ENCODE measurements around the gene TOR2A. TPM values are rescaled to one million over a fixed set of nuclear protein-coding genes. Genes with fewer than 3 reads are reported as not detected.

TOR2A gene
- total and polyA plus RNA-seq, 9 of the 15 experiments (the other 6 are each of a cell fraction or from before 2014, with no cell fraction given) = 0.80 to 25.9 (median 11.1) TPM

DNA sequence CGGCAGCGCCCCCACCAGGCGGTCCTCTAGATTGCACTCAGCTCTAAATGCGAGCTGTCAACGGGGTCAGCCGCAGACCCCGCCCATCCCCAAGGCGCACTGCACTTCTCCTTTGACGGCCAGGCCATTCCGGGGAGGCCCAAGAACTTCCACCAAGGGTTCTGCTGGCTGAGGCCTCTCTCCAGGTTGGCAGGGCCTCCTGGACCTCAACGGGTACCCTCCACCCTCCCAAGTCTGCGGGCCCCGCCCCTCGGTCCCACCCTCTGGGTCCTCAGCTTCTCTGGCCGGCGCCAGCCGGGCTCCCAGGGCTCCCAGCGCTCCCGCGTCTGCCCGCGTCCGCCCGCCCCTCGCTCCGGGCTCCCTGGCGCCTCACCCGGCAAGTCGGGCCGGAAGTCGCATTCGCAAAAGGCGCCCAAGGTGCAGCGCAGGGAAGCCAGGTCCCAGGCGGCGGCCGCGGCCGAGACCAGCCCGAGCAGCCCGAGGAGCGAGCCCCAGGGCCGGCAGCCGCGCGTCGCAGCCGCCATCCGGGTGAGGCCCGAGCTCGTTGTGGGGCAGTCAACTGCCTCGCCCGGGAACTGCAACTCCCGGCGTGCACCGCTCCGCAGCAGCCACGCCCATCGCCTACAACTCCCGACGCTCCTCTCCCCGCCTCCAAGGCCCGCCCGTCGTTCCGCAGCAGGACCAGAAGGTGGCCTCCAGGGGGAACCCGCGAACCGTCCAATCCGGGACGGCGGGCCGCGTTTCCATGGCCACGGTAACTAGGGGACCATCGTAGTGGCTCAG is at the start of gene TOR2A (continued):
- peak; percentile 68 for TF ChIP-seq L3MBTL2 (IDR thresholded peaks at IDR 0.05)
- no peak for TF ChIP-seq TFAM (CRISPR knock-in tag; conservative IDR thresholded peaks at IDR 0.05)
- peak; percentile 99 for TF ChIP-seq RFX1 (IDR thresholded peaks at IDR 0.05)
- peak; percentile 98 for TF ChIP-seq FOXJ2 (tag; IDR thresholded peaks at IDR 0.05)
- peak; percentile 80 for TF ChIP-seq MEIS2 (IDR thresholded peaks at IDR 0.05; ENCODE audit: partially characterized antibody)
- TF ChIP-seq, protein P1, sequence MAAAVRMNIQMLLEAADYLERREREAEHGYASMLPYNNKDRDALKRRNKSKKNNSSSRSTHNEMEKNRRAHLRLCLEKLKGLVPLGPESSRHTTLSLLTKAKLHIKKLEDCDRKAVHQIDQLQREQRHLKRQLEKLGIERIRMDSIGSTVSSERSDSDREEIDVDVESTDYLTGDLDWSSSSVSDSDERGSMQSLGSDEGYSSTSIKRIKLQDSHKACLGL (CRISPR knock-in tag; IDR thresholded peaks at IDR 0.05; ENCODE audit: borderline replicate concordance, poor library complexity, severe bottlenecking) = no peak
- TF ChIP-seq, protein P2, sequence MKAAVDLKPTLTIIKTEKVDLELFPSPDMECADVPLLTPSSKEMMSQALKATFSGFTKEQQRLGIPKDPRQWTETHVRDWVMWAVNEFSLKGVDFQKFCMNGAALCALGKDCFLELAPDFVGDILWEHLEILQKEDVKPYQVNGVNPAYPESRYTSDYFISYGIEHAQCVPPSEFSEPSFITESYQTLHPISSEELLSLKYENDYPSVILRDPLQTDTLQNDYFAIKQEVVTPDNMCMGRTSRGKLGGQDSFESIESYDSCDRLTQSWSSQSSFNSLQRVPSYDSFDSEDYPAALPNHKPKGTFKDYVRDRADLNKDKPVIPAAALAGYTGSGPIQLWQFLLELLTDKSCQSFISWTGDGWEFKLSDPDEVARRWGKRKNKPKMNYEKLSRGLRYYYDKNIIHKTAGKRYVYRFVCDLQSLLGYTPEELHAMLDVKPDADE (conservative IDR thresholded peaks at IDR 0.05; ENCODE audit: control insufficient read depth, low read depth, low read length) = peak; percentile 99
- TF ChIP-seq, protein P3, sequence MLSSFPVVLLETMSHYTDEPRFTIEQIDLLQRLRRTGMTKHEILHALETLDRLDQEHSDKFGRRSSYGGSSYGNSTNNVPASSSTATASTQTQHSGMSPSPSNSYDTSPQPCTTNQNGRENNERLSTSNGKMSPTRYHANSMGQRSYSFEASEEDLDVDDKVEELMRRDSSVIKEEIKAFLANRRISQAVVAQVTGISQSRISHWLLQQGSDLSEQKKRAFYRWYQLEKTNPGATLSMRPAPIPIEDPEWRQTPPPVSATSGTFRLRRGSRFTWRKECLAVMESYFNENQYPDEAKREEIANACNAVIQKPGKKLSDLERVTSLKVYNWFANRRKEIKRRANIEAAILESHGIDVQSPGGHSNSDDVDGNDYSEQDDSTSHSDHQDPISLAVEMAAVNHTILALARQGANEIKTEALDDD (IDR thresholded peaks at IDR 0.05) = no peak
- TF ChIP-seq HEY1 (CRISPR knock-in tag; IDR thresholded peaks at IDR 0.05; ENCODE audit: borderline replicate concordance) = no peak
- TF ChIP-seq FOXA1 (IDR thresholded peaks at IDR 0.05; ENCODE audit: borderline replicate concordance) = no peak
- TF ChIP-seq, protein P4, sequence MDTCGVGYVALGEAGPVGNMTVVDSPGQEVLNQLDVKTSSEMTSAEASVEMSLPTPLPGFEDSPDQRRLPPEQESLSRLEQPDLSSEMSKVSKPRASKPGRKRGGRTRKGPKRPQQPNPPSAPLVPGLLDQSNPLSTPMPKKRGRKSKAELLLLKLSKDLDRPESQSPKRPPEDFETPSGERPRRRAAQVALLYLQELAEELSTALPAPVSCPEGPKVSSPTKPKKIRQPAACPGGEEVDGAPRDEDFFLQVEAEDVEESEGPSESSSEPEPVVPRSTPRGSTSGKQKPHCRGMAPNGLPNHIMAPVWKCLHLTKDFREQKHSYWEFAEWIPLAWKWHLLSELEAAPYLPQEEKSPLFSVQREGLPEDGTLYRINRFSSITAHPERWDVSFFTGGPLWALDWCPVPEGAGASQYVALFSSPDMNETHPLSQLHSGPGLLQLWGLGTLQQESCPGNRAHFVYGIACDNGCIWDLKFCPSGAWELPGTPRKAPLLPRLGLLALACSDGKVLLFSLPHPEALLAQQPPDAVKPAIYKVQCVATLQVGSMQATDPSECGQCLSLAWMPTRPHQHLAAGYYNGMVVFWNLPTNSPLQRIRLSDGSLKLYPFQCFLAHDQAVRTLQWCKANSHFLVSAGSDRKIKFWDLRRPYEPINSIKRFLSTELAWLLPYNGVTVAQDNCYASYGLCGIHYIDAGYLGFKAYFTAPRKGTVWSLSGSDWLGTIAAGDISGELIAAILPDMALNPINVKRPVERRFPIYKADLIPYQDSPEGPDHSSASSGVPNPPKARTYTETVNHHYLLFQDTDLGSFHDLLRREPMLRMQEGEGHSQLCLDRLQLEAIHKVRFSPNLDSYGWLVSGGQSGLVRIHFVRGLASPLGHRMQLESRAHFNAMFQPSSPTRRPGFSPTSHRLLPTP (IDR thresholded peaks at IDR 0.05; ENCODE audit: borderline replicate concordance, extremely low read depth, insufficient read length) = no peak
- no peak for TF ChIP-seq XRCC4 (IDR thresholded peaks at IDR 0.05; ENCODE audit: extremely low read depth, insufficient read depth, insufficient read length)
- TF ChIP-seq CREM (IDR thresholded peaks at IDR 0.05; ENCODE audit: low read depth) = peak; percentile 90
- TF ChIP-seq, protein P5, sequence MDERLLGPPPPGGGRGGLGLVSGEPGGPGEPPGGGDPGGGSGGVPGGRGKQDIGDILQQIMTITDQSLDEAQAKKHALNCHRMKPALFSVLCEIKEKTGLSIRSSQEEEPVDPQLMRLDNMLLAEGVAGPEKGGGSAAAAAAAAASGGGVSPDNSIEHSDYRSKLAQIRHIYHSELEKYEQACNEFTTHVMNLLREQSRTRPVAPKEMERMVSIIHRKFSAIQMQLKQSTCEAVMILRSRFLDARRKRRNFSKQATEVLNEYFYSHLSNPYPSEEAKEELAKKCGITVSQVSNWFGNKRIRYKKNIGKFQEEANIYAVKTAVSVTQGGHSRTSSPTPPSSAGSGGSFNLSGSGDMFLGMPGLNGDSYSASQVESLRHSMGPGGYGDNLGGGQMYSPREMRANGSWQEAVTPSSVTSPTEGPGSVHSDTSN (CRISPR knock-in tag; IDR thresholded peaks at IDR 0.05; ENCODE audit: low read depth) = 0 out of 2 replicates have a peak, but pooled peaks have one; percentile 13
- TF ChIP-seq, protein P5 (tag; conservative IDR thresholded peaks at IDR 0.05; ENCODE audit: low read depth) = no peak; the same call in 1 of the 2 replicates
- peak; percentile 98 for TF ChIP-seq ZFX (CRISPR knock-in tag; IDR thresholded peaks at IDR 0.05)
- peak; percentile 79 for TF ChIP-seq POLR2A (conservative IDR thresholded peaks at IDR 0.05)
- peak in 1 of 2 experiments; percentile 76; a peak in 2 of 4 replicates for TF ChIP-seq RCOR1 (IDR thresholded peaks at IDR 0.05; ENCODE audit: borderline replicate concordance in 1 of 2, low read depth in 2 of 2, low read length in 2 of 2)
- no peak for TF ChIP-seq SRSF3 (IDR thresholded peaks at IDR 0.05; ENCODE audit: insufficient read depth, low read length)
